ENCODE data around the gene KCNG1.
"Not testable (repeated sequence)": the region's sequence is repeated elsewhere in the genome, so short reads cannot be mapped to it uniquely, and the experiment has no call there.

Gene KCNG1

DNA sequence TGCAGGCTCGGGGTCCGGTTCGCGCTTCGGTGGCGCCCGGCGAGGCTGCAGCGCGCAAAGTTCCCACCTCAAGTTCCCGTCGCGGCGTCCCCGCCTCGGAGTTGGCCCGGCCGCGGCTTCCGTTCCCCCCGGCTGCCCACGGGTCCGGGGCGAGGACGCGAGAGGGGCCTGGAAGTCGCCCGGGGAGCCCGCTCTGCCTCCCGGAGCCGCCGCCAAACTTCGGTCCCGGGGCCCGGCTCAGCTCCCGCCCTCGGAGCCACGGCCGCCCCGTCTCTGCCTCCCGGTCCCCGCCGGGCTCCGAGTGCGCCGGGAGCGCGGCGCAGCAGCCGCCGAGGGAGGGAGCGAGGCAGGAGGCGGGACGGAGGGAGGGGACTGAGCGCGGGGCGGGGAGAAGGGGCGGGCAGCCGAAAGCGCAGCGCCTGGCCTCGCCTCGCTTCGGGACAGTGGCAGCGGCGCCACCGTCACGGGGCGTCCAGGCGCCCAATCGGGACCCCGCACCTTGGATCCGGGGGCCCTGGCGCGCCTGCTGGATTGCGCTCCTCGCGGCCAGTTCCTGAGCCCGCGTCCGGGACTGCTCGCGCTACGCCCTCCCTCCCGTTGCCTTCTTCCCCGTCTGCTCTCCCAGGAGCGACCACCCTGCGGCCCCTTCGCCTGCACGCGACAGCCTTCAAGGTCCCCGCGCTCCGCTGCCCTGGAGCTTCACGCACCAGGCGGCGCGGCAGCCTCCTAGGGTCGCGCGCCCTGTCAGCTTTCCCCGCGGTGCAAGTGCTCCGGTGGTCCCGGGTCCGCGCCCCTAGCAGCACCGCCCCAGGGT is at the start of gene KCNG1:
TSS of gene KCNG1 (minus strand) at position 305 of the 814 bp plus-strand sequence. CDS start 12,769 bp downstream, outside the sequence.
- peak; percentile 56 for DNase-seq (ENCODE audit: low spot score)

- DNase-seq (ENCODE audit: low spot score) = no peak
Measured at GRCh38 chr20:51070621-51071020, 47.7 kb upstream of the KCNG1 start.

GRCh38 chr20:51067792-51068191 is 44.9 kb upstream of the KCNG1 start:
- peak; percentile 14 for DNase-seq (ENCODE audit: low spot score)

GRCh38 chr20:51065615-51066014 is 42.7 kb upstream of the KCNG1 start:
- no peak for DNase-seq (ENCODE audit: low spot score)

DNA sequence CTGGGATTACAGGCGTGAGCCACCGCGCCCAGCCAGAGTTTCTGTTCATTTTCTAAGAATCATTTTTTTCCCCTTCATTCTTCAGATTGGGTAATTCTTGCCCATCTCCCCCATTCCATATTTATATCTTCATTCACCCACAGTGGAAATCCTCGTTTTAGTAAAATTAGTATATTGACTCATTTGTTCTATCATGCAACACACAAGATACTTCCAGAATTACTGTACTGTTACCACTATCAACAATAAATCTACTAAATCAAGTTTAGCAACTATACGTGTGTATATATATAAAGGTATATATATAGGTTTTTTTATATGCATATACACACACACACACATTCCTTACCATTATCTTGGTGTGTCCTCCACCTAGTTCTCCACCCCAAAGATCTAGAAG is 41.2 kb upstream of the KCNG1 start:
- DNase-seq (ENCODE audit: low spot score) = no peak

GRCh38 chr20:51062065-51062464 is 39.2 kb upstream of the KCNG1 start:
- DNase-seq (ENCODE audit: low spot score) = no peak

DNA sequence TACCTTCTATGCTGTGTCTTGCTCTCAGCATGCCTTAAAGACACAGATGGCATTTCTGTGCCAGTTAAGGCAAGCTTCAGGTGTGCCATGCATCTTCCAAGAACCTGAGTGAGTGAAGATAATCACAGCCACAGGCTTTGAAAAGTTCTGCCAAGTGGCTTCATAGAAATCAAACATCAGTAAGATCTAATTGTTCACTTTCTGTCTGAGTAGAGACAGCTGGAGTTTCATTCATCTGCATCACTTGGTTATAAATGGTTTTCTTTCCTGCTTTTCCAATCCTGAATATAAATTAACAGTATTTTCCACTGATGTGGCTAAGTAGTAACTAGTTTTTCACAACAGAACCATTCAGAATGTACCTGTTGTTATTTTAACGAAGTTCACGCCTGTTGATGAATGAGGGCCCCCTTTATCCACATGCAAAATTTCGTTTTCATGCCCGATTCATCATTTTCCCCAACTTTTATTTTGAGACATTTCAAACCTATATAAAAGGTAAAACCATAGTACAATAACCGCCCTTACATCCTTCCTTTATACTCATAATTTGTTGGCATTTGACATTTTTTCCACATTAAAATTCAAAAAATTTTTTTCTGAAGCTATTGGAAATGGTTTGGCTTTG is 38.6 kb upstream of the KCNG1 start:
- DNase-seq (ENCODE audit: low spot score) = no peak

- no peak for DNase-seq (ENCODE audit: low spot score)
Measured at GRCh38 chr20:51060301-51060700, 37.4 kb upstream of the KCNG1 start.

DNA sequence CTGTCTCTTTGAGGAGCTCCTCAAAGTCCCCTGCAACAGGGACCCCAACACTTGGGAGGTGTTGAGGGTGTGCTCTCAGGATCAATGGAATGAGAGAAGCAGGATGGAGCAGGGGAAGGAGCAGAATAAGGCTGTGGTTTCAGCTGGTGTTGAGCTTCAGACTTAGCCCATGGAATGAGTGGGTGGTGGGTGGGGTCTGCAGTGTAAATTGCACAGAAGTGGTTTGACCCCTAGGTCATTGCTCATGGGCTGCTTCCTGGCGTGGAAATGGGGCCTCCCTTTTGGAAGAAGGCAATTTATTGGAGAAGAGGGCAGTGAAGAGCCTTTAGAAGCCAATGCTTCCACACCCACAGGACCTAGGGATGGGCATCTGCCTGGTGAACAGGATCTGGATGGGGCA is 37.0 kb upstream of the KCNG1 start:
- no peak for DNase-seq (ENCODE audit: low spot score)

- DNase-seq (ENCODE audit: low spot score) = no peak
Measured at GRCh38 chr20:51058017-51058416, 35.1 kb upstream of the KCNG1 start.

GRCh38 chr20:51054233-51054632 is 31.3 kb upstream of the KCNG1 start:
- DNase-seq (ENCODE audit: low spot score) = no peak

- no peak for DNase-seq (ENCODE audit: low spot score)
Measured at GRCh38 chr20:51050531-51051075, 27.7 kb upstream of the KCNG1 start.

DNA sequence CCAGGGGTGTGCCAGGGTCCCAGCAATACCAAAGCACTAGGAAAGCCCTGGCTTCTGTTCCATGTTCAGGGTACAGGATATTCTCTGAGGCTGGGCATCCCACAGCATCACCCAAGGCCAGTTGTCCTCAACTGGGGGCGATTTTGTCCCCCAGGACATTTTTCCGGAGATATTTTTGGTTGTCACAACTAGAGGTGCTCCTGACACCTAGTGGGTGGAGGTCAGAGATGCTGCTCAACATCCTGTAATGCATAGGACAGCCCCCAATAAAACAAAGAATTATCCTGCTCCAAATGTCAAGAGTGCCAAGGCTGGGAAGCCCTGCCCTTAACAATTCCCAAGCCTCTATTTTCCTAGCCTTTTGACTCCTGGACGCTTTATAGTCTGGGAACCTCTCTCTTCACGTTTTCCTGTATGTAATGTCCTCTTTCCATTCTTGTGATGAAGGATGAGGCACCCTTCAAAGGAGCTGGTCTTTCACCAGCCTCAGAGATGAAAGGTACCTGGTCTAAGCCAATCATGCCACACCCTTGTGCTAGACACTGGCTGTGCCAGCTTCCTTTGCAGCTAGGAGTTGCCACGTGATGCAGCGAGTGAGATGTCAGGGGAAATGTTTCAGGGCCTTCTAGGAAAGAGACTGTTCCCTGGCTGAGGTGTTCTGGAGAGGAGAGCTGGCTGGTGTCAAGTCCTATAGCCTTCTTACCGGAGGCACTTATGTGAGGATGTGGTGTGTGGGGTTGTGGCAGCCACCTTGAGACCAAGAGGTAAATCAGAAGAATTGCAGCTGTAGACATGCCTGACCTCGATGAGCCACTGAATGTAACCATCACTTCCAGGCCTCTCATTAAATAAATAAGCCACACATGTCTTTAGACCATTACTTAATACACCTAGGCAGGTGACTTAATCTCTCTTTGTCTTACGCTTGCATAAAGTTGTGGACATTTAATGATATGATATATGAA is 23.4 kb upstream of the KCNG1 start:
- no peak for DNase-seq (ENCODE audit: low spot score)

GRCh38 chr20:51045492-51045891 is 22.6 kb upstream of the KCNG1 start:
- DNase-seq (ENCODE audit: low spot score) = not testable (repeated sequence)

GRCh38 chr20:51044796-51045195 is 21.9 kb upstream of the KCNG1 start:
- no peak for DNase-seq (ENCODE audit: low spot score)

- peak; percentile 44 for DNase-seq (ENCODE audit: low spot score)
Measured at GRCh38 chr20:51043811-51044210, 20.9 kb upstream of the KCNG1 start.

GRCh38 chr20:51042657-51043247 is 19.8 kb upstream of the KCNG1 start:
- no peak for DNase-seq (ENCODE audit: low spot score)

GRCh38 chr20:51042064-51042463 is 19.2 kb upstream of the KCNG1 start:
- DNase-seq (ENCODE audit: low spot score) = peak; percentile 74

DNA sequence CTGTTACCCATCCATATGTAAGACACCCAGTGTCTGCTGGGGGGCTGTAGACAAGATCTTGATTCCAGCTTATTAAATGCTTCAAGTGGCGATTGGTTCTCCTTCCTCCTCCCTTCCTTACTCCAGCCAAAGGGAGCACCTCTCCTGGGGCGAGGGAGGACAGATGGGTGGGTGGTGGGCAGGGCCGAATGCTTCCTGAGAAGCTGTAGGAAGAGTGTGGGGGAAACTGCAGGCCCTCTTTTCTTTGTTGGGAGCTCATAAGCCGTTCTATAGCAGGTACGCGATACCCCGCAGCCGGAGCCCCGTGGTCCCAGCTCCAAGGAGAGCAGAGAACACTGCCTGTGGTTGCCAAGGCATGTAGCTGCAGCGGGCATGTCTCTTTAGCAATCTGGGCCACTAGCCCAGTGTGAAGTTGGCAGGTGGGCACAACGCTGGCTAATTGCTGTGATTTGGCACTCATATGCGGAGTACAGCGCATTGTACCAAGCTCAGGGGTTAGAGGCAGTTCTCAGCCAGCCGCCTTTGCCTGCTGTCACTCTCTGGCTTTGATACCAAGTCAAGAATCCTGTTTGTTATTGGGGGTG is 14.7 kb upstream of the KCNG1 start:
- no peak for DNase-seq (ENCODE audit: low spot score)

- no peak for DNase-seq (ENCODE audit: low spot score)
Measured at GRCh38 chr20:51036827-51037531, 14.1 kb upstream of the KCNG1 start.

DNA sequence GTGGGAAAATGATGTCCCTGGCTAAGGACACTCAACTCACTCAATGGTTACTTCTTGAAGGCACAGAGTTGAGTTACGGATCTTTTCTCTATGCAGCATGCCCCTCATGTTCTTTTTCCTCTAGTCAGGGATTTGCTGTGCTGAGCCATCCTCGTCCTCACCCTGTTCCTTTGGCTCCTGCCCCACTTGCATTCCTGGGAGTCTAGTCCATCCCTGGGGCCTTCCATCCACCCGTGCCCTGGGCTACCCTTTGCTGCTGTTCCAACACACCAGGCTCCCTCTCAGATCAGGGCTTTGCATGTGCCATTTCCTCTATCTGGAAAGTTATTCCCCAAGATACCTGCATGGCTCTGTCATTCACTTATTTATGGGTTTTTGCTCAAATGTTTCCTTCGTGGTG is 13.3 kb upstream of the KCNG1 start:
- no peak for DNase-seq (ENCODE audit: low spot score)
